HK-2 (cell line): ENCODE measurements around the gene QTRT2.

Experiments used
- DNase-seq: peaks from one replicate; pipeline ENCODE4 v3.0.0-alpha.2; 2018; ENCODE audit not compliant: unreplicated experiment

QTRT2 gene

DNA sequence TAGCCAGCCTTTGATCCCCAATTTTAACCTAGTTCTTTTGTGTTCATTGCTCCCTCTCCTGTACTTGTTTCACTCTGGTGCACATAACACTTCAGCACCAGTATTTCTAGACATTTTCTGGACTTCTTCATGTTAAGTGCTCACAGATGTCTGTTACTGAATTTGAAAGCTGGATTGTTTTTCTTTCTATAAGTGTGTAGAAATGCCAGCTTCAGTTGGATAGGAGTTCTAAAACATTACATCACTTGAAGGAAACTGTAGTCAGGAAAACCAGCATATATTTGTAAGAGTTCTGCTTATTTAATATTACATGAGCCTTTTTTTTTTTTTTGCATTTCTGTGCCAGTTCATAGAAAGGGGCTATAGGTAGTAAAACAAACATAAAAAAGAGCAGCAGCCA lies 21.6 kb downstream of the QTRT2 start:
- DNase-seq = no peak

DNA sequence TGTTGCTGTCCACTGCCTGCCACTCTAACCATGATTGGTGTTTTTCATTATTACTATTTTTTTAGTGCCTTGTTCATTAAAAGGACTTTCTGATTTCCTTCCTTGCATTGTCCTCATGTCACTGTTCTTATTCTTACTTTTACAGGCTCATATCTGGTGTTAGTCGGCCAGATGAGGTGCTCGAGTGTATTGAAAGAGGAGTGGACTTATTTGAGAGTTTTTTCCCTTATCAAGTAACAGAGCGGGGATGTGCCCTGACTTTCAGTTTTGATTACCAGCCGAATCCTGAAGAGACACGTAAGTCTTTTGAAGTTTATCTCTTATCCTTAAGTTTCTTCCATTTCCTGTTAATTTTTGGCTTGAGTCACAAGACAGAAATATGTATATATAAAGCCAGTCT lies 23.2 kb downstream of the QTRT2 start:
- DNase-seq = no peak

DNA sequence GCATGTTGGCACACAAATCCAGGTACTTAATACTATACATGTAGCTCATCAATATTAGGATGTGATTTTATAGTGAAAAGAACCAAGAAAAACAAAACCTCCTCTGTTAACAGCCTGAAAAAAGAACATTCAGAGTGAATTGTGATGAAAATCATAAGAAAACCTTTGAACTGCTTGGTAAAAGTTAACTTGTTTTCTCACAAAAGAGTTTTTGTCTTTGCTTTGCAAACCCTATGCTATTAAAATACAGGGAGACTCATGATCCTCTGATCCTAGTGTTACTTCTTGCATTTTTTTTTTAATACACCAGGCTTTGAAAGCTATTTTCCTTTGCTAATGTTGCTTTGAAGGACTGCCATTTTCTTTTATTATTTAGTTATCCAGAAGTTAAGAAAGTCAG lies 23.7 kb downstream of the QTRT2 start:
- DNase-seq = no peak

DNA sequence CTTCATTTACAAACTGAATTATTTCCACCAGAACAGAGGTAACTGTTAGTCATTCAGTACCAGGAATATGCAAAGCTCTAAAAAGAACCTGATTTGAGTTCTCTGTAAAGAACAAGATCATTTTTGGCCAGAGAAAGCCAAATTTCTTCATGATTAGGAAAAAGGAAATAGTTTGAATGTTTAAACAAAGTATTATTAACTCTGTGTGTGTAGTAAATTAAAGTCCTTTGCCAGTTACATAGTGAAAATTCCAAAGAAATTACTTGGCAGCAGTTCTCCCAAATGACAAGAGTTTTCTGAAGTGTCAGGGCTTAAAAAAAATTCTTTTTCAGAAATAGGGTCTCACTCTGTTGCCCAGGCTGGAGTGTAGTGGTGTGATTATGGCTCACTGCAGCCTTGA lies 24.5 kb downstream of the QTRT2 start:
- DNase-seq = no peak

DNA sequence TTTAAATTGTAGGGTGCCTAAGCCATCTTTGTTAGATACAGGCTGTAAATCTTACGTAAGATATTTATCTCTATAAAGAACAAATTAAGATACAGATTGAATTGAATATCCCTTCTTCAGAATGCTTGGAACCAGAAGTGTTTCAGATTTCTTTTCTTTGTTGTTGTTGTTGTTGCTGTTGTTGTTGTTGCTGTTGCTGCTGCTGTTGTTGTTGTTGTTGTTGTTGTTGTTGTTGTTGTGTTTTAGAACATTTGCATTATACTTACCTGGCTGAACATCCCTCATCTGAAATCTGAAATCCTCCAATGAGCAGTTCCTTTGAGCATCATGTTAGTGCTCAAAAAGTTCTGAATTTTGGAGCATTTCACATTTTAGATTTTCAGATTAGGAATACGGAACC lies 26.6 kb downstream of the QTRT2 start:
- no peak for DNase-seq

DNA sequence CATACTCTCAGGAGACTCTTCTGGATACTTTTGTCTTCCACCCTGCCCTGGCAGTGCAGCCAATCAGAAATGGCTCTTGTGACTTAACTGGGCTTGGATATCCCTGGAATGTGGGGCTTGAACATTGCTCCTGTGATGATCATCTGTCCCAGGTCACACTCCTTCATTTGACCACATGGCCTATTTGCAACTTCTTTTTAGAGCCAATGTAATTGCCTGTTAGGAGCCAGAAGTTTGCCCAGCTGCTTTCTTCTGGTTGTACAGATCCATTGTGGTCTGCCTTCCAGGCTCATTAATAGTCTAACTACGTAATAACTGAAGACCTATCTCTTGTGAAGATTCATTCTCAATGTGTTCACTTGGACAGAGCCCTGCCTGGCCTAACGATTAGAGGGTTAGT lies 29.8 kb downstream of the QTRT2 start:
- no peak for DNase-seq

DNA sequence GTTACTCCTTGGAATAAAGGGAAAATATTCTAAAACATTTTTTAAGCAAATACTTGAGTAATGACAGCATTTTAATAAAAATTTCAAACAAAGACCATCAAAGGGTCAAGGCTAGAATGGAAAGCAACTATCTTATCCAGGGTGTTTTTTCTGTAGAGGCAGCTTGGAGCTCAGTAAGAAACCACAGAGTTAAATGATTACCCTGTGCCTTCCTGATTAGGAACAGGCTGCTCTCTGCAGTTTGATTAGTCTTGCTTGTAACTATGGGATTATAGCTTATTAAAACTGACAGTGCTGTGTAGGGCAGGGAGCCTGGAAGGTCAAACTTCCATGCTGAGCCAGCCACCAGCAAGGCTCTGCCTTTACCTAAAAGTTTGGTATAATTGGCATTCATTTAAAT lies 33.1 kb downstream of the QTRT2 start:
- DNase-seq = no peak

DNA sequence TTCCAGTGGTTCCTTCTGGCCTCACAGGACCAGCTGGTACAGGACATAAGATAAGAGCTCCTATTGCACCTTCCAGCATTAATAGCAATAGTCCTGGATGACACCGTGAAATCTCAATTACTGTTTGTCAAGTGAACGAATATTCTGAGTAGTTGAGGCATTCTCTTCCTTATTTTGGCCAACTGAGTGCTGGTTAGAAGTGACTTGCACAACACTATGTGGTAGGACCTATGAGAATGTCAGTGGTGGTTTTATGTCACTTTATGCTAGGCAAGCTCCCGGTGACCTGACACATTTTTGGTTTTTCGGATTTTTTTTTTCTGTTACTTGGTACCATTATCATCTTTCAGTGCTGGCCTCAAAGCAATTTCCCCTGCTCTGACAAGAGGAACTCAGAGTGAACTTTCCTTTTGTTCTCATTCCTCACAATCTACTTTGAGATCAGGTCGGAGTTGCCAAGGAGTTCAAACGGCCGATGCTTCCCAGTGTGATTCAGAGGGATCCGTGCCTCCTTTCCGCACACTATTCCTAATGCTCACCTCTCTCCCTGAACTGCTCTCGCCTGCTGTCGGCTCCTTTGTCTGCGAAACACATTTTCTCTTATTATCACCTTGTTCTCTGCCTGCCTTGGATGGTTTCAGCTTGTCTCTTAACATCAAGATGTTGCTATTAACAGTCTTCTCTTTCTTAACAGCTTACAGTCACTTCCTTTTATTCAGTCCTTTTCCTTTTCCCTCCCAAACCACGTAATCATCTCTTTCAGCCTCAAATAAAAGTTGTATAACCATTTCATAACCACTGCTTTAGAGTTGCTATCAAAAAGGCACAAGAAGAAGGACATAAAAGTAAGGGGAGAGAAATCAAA lies 35.8 kb downstream of the QTRT2 start:
- no peak for DNase-seq

DNA sequence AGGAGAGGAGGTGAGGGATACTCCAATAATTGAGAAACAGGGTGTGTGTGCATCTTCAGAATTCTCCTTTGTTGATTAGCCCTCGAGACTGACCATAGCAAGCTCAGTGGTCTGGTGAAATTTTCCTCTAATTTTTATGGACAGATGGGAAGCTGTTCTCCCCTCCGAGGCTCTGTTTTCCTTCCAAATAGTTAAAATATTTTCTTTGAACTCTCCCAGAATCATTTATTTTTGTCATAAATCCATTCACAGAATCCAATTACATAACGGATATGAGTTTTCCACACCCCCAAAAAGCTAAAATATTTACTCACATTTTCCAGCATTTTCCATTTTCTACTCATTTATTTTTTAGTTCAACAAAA lies 36.5 kb downstream of the QTRT2 start:
- no peak for DNase-seq

DNA sequence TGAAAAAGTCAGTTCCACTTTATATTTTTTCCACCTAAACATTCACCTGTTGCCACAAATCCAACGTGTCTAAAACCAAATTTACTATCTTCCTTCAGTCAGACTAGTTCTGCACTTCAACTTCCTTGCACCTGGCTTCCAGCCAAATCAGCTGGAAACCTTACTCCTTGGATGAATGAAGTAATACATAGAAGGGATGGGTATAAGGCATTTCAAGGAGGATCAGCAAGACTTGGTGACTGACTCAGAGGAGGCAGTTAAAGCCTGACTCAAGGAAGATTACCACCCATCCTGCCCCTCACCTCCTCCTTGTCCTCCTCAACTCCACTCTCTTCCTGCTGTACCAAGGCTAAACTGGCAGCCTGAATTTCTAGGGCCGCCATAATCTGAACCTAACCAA lies 37.1 kb downstream of the QTRT2 start:
- peak; percentile 49 for DNase-seq

DNA sequence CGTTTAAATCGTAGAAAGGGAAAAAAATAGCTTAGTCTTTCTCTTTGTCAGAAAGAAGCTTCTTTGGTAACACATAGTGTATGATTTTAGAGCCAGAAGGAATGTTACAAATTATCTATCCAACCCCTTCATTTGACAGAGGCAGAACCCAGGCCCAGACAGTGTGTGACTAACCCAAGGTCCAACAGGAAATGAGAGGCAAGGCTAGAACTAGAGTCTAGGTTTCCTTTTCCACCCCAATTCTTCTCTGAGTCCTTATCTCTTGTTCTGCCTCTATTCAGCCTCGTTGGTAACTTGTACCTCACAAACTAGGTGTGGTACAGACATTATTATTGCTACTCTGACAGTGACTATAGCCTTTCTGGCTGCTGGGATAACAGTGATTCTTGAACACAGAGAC lies 39.3 kb downstream of the QTRT2 start:
- DNase-seq = no peak

DNA sequence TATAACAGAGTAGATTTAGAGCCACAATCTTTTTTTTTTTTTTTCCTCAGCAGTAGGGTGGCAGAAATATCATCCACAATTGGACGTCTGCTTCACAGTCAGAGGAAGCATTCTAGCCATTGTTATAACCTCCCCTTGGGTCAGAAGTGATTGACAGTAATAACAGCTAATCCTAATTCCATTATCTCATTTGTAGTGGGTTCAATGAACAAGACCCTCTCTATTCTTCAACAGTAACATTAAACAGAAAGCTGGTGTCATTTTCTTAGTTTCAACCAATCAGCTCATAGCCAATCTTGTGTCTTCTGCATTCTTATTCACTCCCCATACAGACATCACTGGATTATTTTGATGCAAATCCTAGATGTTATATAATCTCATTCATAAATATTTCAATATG lies 44.6 kb downstream of the QTRT2 start:
- DNase-seq = no peak

DNA sequence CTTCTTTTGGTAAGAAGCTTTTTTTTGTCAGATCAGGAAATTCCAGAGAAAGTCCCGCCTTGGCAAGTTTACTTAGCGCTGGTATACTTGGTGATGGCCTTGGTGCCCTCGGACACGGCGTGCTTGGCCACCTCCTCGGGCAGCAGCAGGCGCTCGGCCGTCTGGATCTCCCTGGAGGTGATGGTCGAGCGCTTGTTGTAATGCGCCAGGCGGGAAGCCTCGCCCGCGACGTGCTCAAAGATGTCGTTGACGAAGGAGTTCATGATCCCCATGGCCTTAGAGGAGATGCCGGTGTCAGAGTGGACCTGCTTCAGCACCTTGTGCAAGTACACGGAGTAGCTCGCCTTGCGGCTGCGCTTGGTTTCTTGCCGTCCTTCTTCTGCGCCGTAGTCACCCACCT lies 46.6 kb downstream of the QTRT2 start:
- no peak for DNase-seq

DNA sequence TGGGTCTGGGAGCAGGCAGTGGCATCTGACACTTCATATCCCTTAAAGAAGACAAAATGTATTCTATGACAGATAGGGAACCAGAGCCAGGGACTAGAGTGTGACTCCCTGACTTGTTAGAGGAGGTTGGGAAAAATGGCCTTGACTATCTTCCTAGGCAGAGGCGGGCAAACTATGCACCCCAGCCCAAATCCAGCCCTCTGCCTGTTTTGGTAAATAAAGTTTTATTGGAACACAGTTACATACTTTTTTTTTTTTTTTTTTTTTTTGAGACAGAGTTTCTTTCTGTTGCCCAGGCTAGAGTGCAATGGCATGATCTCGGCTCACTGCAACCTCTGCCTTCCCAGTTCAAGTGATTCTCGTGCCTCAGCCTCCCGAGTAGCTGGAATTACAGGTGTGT lies 47.3 kb downstream of the QTRT2 start:
- DNase-seq = no peak

DNA sequence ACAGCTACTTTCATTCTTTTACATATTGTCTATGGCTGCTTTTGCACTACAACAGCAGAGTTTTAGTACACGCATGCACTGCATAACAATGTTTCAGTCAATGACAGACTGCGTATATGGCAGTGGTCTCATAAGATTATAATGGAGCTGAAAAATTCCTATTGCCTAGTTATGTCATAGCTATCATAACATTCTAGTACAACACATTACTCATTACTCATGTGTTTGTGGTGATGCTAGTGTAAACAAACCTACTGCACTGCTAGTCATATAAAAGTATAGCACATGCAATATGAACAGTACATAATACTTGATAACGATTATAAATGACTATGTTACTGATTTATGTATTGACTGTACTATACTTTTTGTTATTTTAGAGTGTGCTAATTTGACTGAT lies 47.9 kb downstream of the QTRT2 start:
- DNase-seq = no peak

DNA sequence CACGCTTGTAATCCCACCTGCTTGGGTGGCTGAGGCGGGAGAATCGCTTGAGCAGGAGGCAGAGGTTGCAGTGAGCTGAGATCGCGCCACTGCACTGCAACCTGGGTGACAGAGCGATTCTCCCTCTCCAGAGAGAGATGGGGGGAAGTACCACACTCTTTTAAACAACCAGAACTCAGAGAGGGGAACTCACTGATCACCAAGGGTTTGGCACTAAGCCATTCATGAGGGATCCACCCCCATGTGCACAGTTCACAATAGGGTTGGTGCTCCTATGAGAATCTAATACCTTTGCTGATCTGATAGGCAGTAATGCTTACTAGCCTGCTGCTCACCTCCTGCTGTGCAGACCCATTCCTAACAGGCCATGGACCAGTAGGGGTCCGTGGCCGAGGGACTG lies 51.6 kb downstream of the QTRT2 start:
- no peak for DNase-seq

DNA sequence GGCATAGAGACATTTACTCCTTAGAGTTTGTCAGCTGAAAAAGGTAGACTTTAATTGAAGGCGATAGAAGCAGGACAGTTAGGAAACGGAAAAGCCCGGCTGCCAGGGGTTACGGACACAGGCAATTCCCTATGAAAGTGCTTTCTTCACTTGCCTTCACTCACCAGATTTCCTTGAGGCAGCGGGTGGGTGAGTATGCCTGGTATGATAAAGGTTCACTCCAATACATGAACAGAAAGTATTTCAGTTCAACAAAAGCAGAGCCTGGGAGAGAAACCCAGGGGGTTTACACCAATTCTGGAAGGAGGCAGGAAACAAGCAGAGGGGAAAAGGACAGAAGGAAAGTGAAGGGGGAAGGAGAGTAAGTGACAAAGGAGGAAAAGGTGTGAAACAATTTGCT lies 53.9 kb downstream of the QTRT2 start:
- no peak for DNase-seq

DNA sequence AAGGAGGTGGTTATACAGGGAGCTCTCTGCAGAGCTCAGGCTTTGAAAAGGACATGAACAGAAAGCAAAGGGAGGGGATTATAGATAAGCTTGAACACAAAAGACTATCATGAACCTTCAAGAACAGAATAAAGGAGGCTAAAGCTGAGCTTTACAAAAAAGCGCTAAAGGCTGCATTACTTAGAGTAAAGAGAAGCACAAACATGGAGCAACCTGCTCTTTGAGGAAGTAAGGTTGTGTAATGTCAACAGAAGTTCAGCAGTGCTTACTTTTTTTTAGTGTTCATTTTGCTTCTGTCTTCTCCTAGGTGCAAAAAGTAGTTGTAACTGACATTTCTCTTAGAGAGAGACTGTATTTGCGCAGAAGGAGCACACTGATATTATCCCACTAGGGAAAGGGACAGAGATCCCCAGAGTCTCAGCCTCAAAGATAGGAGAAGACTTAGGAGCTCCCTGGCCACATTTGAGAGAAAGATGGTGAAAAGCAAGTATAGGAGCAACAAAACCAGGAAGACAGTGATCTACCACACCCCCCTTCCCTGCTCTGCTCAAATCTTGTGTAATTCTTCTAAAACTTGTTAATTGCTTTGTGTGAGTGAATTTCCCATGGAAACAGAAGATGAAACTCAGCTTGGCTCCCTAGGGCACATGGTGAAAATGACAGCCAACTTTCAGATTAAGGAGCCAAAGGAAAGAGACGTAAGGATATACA lies 54.7 kb downstream of the QTRT2 start:
- no peak for DNase-seq

DNA sequence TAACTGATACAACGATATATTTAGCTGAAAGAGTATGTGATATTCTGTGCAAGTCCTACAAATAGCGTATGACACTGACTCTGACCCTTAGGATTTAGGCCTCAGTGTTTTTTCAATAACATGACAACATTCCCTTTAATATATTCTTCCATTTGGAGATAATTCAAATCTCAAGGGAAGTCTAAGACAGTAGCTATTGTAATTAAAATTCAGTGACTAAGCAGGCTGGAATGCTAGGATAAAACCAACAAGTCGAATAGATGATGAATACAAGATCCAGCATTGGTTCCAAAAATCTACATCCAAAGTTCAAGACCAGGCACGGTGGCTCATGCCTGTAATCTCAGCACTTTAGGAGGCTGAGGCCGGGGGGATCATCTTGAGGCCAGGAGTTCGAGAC lies 56.2 kb downstream of the QTRT2 start:
- no peak for DNase-seq

DNA sequence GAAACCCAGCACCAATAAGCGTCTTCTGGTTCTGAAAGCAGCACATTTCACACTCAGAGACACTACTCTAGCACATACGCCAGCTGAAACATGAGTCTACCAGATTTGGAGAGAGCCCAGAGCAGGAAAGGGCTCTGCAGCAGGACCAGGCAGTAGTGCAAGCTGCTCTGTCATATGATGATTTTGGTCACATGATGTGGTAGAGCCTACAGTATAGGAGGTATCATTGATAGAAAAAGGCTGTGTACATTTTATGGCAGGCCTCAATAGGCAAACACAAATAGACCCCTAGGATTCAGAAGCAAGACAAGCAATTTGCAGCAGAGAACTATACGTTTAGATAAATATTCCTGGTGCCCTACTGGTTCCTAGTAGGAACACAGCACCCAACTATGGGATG lies 58.2 kb downstream of the QTRT2 start:
- DNase-seq = no peak

DNA sequence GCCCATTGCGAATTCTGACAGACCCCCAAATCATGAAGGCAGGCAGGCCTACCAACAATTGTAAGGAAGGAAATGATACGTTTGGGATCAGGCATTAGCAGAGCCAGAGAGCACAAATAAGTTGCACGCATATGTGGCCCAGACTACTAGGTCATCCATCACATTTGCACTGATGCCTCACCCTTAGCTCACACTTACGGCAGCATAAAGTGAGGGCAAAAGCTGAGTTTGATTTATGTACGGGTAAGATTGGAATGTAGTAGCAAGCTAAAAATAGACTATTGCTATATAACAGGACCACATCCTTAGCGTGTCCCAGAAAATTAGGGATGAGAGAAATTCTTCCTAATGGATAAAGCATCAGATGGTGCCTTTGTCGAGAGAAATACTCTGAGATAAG lies 58.6 kb downstream of the QTRT2 start:
- DNase-seq = no peak

DNA sequence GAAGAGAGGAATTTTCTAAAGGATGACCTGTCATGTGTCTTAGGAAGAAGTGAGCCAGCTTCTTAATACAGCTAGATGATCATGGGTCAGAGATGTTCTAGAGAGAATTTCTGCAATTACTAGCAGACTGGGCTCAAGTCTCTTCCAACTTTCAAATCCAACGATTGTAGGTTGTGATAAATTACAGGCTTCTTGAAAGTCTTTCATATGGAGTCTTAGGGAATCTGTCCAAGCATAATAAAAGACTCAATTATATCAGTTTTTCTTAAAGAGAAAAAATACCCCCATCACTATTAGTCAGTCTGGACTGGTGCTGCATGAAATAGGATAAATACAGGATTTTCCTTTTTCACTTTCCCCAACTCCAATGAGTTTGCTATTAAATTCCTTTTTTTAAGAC lies 63.2 kb downstream of the QTRT2 start:
- DNase-seq = no peak

DNA sequence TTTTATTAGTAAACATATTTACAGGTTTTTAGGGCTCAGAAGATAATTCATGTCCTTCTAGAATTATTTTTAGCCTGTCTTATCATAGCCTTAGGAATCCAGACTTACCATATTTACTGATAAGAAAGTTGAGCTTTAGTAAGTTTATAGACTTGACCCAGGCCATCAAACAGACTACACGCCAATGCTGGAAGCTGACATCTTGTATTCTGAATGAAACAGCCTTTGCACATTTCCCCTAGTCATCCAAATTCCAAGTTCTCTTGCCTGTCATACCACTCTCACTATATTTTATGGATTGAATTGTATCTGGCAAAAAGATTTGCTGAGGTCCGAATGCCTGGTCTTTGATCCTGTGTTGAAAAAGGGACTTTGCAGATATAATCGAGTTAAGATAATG lies 63.7 kb downstream of the QTRT2 start:
- no peak for DNase-seq
